Mesenchymal stem cell (in vitro differentiated cells and primary cell): ENCODE measurements around the gene SKIDA1.
A peak's percentile ranks its signal among the peaks of the same experiment; 100 is the strongest.

Experiments used
- DNase-seq: peaks from one replicate; pipeline ENCODE4 v3.0.0-alpha.2; 2013
- H2AFZ ChIP-seq: one replicate; pipeline ENCODE4 v1.6.1; 2013; ENCODE audit warnings: low read depth, mild to moderate bottlenecking, control low read depth, inconsistent platforms, low read length, moderate library complexity
- H2AK5ac ChIP-seq: 2 replicates; pipeline ENCODE4 v1.6.1; 2013; ENCODE audit warnings: low read length, moderate library complexity, mild to moderate bottlenecking, inconsistent platforms; ENCODE audit not compliant: severe bottlenecking
- H2BK120ac ChIP-seq: one replicate; pipeline ENCODE4 v1.6.1; 2013; ENCODE audit warnings: low read depth, mild to moderate bottlenecking, inconsistent platforms, low read length, moderate library complexity
- H2BK12ac ChIP-seq, 2 experiments: one replicate each; pipeline ENCODE4 v1.6.1; 2013; ENCODE audit warnings: inconsistent platforms in 2 of 2, low read length in 2 of 2, mild to moderate bottlenecking in 2 of 2, moderate library complexity in 2 of 2, control low read depth in 1 of 2
- H2BK15ac ChIP-seq: one replicate; pipeline ENCODE4 v1.6.1; 2013; ENCODE audit warnings: mild to moderate bottlenecking, low read depth, inconsistent platforms; ENCODE audit not compliant: poor library complexity, severe bottlenecking
- H2BK5ac ChIP-seq: 2 replicates; pipeline ENCODE4 v1.6.1; 2013; ENCODE audit warnings: low read depth, mild to moderate bottlenecking, low read length, control low read depth, inconsistent platforms; ENCODE audit not compliant: poor library complexity, severe bottlenecking
- H3K14ac ChIP-seq, 2 experiments: one replicate each; pipeline ENCODE4 v1.6.1; 2013; ENCODE audit warnings: inconsistent platforms in 2 of 2, low read length in 2 of 2, control low read depth in 1 of 2, mild to moderate bottlenecking in 1 of 2, moderate library complexity in 1 of 2
- H3K18ac ChIP-seq, 2 experiments: one replicate each; pipeline ENCODE4 v1.6.1; 2013; ENCODE audit warnings: inconsistent platforms in 2 of 2, low read length in 2 of 2, control low read depth in 1 of 2, low read depth in 1 of 2, mild to moderate bottlenecking in 1 of 2
- H3K23ac ChIP-seq, 2 experiments: one replicate each; pipeline ENCODE4 v1.6.1; 2013; ENCODE audit warnings: inconsistent platforms in 2 of 2, low read length in 2 of 2, mild to moderate bottlenecking in 2 of 2, moderate library complexity in 2 of 2, control low read depth in 1 of 2
- H3K27ac ChIP-seq: 2 replicates; pipeline ENCODE4 v1.5.1; 2013; ENCODE audit warnings: mild to moderate bottlenecking, moderate library complexity, low read length, control low read depth, inconsistent platforms; ENCODE audit not compliant: poor library complexity, severe bottlenecking
- H3K27me3 ChIP-seq, 2 experiments: 2 replicates each; pipeline versions ENCODE4 v1.6.1 to v1.7.0; 2013; ENCODE audit warnings: low read length in 2 of 2, mild to moderate bottlenecking in 2 of 2, moderate library complexity in 2 of 2, control low read depth in 1 of 2, inconsistent platforms in 1 of 2; ENCODE audit not compliant: control insufficient read depth in 1 of 2, insufficient read depth in 1 of 2
- H3K36me3 ChIP-seq, 2 experiments: 2 replicates each; pipeline versions ENCODE4 v1.6.1 to v1.7.0; 2013; ENCODE audit warnings: low read length in 2 of 2, control low read depth in 1 of 2, inconsistent platforms in 1 of 2, low read depth in 1 of 2, mild to moderate bottlenecking in 1 of 2; ENCODE audit not compliant: insufficient read depth in 2 of 2, control insufficient read depth in 1 of 2
- H3K4ac ChIP-seq, 2 experiments: one replicate each; pipeline ENCODE4 v1.6.1; 2013; ENCODE audit warnings: inconsistent platforms in 2 of 2, low read length in 2 of 2, mild to moderate bottlenecking in 2 of 2, moderate library complexity in 2 of 2, control low read depth in 1 of 2, low read depth in 1 of 2
- H3K4me1 ChIP-seq: 2 replicates; pipeline ENCODE4 v1.6.1; 2013; ENCODE audit warnings: low read depth, low read length, control low read depth; ENCODE audit not compliant: control insufficient read depth, insufficient read depth
- H3K4me2 ChIP-seq: 2 replicates; pipeline ENCODE4 v1.6.1; 2013; ENCODE audit warnings: low read length, mild to moderate bottlenecking, inconsistent platforms; ENCODE audit not compliant: poor library complexity, severe bottlenecking
- H3K4me3 ChIP-seq, 2 experiments: 2 replicates each; pipeline versions ENCODE4 v1.5.1 to v1.7.0; 2013; ENCODE audit warnings: low read length in 2 of 2, mild to moderate bottlenecking in 2 of 2, control low read depth in 1 of 2, low read depth in 1 of 2; ENCODE audit not compliant: insufficient read depth in 1 of 2
- H3K79me1 ChIP-seq: replicated peaks from 2 replicates; pipeline ENCODE4 v1.6.1; 2013; ENCODE audit warnings: mild to moderate bottlenecking, control low read depth, low read length, inconsistent platforms; ENCODE audit not compliant: poor library complexity, severe bottlenecking
- H3K9ac ChIP-seq: 2 replicates; pipeline ENCODE4 v1.7.0; 2013; ENCODE audit warnings: mild to moderate bottlenecking, low read length, moderate library complexity
- H3K9me3 ChIP-seq: 2 replicates; pipeline ENCODE4 v1.7.0; 2013; ENCODE audit warnings: mild to moderate bottlenecking, low read length; ENCODE audit not compliant: control insufficient read depth
- H4K8ac ChIP-seq: one replicate; pipeline ENCODE4 v1.6.1; 2013; ENCODE audit warnings: inconsistent platforms, mild to moderate bottlenecking, low read length, moderate library complexity
- H4K91ac ChIP-seq: one replicate; pipeline ENCODE4 v1.6.1; 2013; ENCODE audit warnings: mild to moderate bottlenecking, low read length, inconsistent platforms
- WGBS: methylation state at CpG from one replicate; pipeline ENCODE4 v1.1.7; 2013; ENCODE audit warnings: mixed read lengths; 5-methylcytosine and 5-hydroxymethylcytosine counted together

SKIDA1 gene

DNA sequence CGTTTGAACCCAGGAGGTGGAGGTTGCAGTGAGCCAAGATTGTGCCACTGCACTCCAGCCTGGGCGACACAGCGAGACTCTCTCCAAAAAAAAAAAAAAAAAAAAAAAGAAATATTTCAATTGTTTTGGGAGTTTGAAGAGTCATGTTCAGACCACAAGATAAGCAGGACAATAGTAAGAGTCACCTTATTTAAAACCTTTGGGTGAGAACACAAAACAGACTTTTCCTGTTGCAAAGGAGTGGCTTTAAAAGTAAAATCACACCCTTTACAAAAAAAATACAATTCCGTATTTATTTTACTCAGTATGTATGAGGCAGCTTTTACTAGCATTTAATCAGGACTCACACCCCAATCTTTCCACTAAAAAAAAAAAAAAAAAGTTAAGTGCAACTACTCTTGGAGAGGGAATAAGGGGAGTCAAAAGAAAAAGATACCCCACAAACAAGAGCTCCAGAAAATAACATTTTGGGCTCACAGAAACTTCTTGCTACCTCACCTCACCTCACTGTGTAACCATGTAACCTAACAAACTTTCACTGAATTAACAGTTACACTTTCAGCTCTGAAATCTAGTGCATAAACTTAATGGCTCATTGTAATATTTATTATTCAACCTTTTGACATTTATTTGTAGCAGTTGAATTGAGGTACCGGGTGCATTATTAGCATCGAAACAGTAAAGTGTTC is 11.2 kb downstream of the SKIDA1 start:
- Histone ChIP-seq H3K4me2 (no peak overlapping the region), H2BK15ac (no peak overlapping the region), H3K79me1 (no peaks in the 10 kb centered on the region), H3K36me3 (no peaks in the 10 kb centered on the region), H3K4me1 (peaks cover 19% of the 10 kb centered on the region), H3K14ac (no peak overlapping the region), H3K27ac (no peak overlapping the region), H4K8ac (no peak overlapping the region), H3K9ac (peak overlapping the region; percentile 54), H3K4me3 (no peak overlapping the region), H3K9me3 (no peaks in the 10 kb centered on the region), H4K91ac (no peak overlapping the region), H3K23ac (no peak overlapping the region), H2AK5ac (no peak overlapping the region), H3K18ac (no peak overlapping the region), H2BK120ac (no peak overlapping the region), H2AFZ (no peak overlapping the region), H3K4ac (no peak overlapping the region), H3K27me3 (no peaks in the 10 kb centered on the region), H2BK12ac (no peak overlapping the region), H2BK5ac (no peak overlapping the region)
- WGBS: 0% methylated on average over 2 of the region's 6 CpGs
- no peak for DNase-seq

DNA sequence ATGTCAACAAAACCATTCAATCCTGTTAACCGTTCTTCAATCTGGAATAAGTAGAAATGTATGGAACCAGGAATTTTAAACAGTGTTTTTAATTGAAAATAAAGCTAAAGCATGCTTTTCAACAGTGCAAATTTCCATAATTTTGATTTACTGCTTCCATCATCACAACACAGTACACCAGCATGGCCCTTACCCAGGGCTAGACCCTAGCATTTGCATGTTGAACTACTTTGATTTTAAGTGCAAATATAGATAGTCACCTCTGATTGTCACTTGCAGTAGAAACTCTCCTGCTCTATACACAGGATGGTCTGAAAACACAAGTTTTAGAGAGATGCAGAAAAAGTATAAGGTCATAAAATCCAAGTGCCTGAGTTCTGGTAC is 12.1 kb downstream of the SKIDA1 start:
- Histone ChIP-seq H3K27me3 (no peaks in the 10 kb centered on the region), H3K27ac (no peak overlapping the region)

DNA sequence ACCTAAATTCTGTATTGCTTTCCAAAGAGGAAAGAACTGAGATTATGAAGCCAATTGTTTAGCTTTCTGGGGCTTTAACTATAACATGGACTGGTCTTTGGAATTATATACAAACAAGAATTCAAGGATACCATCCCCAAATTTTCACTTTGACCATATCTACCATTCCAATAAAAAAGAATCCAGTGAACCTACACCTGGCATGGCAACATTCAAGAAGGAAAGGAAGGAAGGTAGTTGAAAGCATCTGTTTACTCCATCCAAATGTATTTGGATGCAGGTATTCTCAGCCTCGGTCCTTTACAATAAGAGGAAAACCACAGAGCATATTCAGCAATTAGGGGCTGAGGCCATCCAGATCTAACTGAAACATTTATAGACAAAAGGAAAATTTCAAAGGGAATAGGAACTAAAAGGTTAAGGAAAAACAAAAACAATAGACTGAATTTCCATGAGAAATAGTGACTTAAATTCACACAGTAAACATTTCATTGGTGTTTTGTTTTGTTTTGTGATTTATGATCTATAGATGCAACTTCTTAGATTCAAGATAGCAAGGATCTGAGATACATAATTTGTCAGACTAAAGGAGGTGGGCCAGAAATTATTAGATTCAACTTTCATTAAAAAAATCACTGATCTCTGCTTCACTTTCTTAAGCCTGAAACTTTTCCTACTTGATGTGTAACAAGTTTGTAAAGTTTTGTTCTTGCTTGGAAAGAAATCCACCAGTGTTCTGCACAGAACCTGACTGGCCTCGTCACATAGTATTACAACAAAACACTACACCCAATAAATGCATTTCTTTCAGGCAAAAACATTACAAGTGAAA is 12.7 kb downstream of the SKIDA1 start:
- Histone ChIP-seq H3K18ac (no peak overlapping the region), H2BK5ac (no peak overlapping the region), H2AK5ac (no peak overlapping the region), H3K14ac (no peak overlapping the region), H3K9me3 (no peaks in the 10 kb centered on the region), H2BK15ac (no peak overlapping the region), H2AFZ (no peak overlapping the region), H3K4ac (no peak overlapping the region), H3K27ac (no peak overlapping the region), H3K27me3 (no peaks in the 10 kb centered on the region), H3K4me1 (peaks cover 25% of the 10 kb centered on the region), H3K79me1 (no peaks in the 10 kb centered on the region), H4K91ac (no peak overlapping the region), H2BK12ac (no peak overlapping the region), H3K9ac (peak overlapping the region; percentile 13), H3K23ac (no peak overlapping the region), H2BK120ac (no peak overlapping the region), H3K4me3 (no peak overlapping the region), H4K8ac (no peak overlapping the region), H3K4me2 (no peak overlapping the region), H3K36me3 (no peaks in the 10 kb centered on the region)
- peak; percentile 32 for DNase-seq
- WGBS: no CpG with 5 or more reads among the region's 2 CpGs

More for the DNA sequence above, 12.1 kb downstream of the SKIDA1 start:
- Histone ChIP-seq H3K18ac (no peak overlapping the region), H4K91ac (no peak overlapping the region), H2BK120ac (no peak overlapping the region), H3K4ac (no peak overlapping the region), H3K4me3 (no peak overlapping the region), H2AK5ac (no peak overlapping the region), H3K14ac (no peak overlapping the region), H3K79me1 (no peaks in the 10 kb centered on the region), H4K8ac (no peak overlapping the region), H3K23ac (no peak overlapping the region), H3K9ac (no peak overlapping the region), H2BK5ac (no peak overlapping the region), H2AFZ (no peak overlapping the region), H2BK12ac (no peak overlapping the region), H3K4me2 (no peak overlapping the region), H3K4me1 (peaks cover 25% of the 10 kb centered on the region), H3K9me3 (no peaks in the 10 kb centered on the region), H3K36me3 (no peaks in the 10 kb centered on the region), H2BK15ac (no peak overlapping the region)
- DNase-seq: no peak
- no CpG with 5 or more reads among the region's 1 CpG for WGBS

DNA sequence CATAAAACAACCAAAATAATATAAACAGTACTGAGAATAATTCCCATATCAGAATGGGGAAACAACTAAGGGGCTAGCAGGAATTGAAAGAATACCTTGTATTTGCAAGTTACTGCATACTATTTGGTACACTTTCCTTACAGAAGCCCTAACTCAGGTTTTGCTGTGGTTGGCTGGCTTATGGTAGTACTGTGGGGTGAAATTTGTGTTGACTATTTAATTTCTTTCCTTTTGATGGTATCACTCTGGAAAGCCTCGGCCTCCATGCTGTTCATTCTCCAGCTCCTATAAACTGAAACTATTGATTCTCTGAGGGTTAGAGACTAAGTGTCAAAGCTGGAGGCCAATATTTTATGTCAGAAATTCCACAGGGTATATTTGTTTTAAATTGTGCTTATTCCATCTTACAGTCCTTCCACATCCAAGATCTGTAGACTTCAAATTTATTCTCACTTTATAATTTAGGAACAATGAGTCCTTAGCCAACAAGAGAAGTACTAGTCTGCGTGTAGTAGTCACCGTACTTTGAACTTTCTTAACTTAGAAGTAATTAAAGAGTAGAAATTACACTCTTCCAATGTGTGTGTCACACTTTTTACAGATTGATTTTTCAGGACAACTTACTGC is 13.4 kb downstream of the SKIDA1 start:
- H3K14ac ChIP-seq: no peak overlapping the region
- H3K4ac ChIP-seq: no peak overlapping the region
- H2AFZ ChIP-seq: no peak overlapping the region
- H3K23ac ChIP-seq: no peak overlapping the region
- H4K8ac ChIP-seq: no peak overlapping the region
- H3K18ac ChIP-seq: no peak overlapping the region
- no peaks in the 10 kb centered on the region for H3K27me3 ChIP-seq
- H3K9ac ChIP-seq: peak overlapping the region; percentile 13
- H2BK15ac ChIP-seq: no peak overlapping the region
- H3K4me1 ChIP-seq: peaks cover 26% of the 10 kb centered on the region
- no peaks in the 10 kb centered on the region for H3K36me3 ChIP-seq
- H3K4me2 ChIP-seq: no peak overlapping the region
- DNase-seq: peak; percentile 29
- no peaks in the 10 kb centered on the region for H3K9me3 ChIP-seq
- no peak overlapping the region for H2BK5ac ChIP-seq
- no peaks in the 10 kb centered on the region for H3K79me1 ChIP-seq
- H3K4me3 ChIP-seq: no peak overlapping the region
- WGBS: no CpG with 5 or more reads among the region's 3 CpGs
- no peak overlapping the region for H2BK12ac ChIP-seq
- H4K91ac ChIP-seq: no peak overlapping the region
- no peak overlapping the region for H3K27ac ChIP-seq
- H2BK120ac ChIP-seq: no peak overlapping the region
- no peak overlapping the region for H2AK5ac ChIP-seq
